HT1080 (cell line): ENCODE results near the gene GRP. TPM values are rescaled to one million over a fixed set of nuclear protein-coding genes. Genes with fewer than 3 reads are reported as not detected.

Source experiments
- DNase-seq: peaks from one replicate; pipeline ENCODE4 v3.0.0-alpha.2; 2015; ENCODE audit warnings: low read depth
- total RNA-seq: library from RNA; depleted of rRNA; stranded (reverse); fragments of >200 nt; shearing (Covaris generic); gene quantifications from 2 replicates; pipeline ENCODE4 v1.2.3, GENCODE V29; 2014

The GRP gene
- total RNA-seq, 1 experiment from 2014 or later, result not detected

DNA sequence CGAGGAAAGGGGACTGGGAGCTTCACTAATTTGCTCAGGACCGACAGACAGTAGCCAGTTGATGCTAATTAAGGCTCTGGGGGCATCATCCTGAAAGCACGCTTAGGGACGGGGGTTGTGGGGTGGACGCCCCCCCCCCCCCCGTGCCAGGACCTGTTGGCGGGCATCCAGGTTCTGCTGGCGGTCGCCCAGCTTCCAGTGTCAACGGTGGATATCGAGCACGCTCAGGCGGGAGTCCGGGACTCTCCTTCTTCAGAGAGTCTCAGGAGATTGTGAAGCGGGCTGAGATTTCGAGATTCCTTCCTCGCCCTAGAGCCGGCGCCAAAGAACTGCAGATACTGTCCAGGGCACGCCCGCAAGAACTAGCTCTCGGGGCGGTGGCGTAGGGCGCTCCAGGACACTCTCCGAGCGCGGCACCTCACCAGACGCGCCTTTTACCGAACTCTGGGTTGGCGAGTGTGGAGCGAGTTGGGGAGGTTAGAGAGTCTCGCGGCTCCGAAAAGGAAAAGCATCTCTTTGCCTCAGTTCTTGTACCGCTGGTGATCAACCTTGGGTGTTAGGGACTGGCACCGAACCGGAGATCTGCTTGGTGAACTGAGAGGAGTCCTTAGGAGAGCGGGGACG lies 47.7 kb downstream of the GRP start:
- DNase-seq, result no peak

GRCh38 chr18:59268127-59268720 lies 48.3 kb downstream of the GRP start:
- DNase-seq, result no peak

- DNase-seq, result no peak
Observed at GRCh38 chr18:59268721-59269562, 49.0 kb downstream of the GRP start.

DNA sequence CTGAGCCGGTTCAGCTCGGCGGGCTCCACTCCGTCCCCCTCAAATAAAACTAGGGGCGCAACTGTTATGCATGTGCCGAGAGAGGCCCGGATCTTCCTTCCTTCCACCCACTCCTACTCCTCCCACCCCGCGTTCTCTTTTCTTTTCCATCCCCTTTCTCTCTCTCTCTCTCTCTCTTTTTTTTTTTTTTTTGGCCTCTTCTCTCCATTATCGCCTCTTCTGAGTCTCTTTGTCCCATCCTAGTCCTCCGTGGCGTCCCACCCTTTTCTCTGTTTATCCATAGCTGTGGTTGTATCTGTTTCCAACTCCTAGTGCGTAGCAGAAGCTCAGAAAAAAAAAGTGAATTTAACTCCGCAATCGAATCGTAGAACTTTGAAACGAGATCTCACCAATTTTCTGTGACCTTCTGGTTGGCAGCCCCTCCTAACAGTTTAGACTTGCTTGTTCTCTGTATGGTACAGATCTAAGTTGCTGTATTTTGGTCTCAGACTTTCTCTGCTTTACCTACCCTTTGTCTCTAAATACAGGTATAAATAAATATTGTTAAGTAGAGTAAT lies 49.7 kb downstream of the GRP start:
- DNase-seq, result no peak

DNA sequence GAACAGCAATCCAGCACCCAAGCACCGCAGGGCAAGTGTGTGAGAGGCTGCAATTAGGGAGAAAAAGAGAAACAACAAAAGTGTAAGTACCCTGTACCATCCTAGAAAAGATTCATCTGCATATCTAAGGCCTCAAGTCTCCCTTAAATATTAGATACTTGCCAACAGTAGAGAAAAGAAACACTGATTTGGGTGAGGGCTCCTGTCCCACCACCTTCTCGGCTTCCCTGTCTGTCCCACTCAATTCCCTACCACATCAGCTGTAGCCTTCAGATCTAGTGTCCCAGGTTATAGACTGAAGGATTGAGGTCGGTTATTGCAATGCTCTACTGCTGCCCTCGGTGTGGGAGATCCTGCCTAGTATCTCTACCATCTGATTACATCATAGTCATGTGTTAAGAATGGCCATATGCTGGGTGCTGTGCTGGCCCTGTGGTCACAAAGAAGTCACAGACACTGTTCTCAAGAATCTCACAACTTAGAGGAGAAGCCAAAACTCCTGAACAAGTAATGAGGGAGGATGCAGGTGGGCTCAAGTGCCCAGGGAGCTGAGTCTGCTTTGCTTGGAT lies 50.8 kb downstream of the GRP start:
- DNase-seq, result no peak

DNA sequence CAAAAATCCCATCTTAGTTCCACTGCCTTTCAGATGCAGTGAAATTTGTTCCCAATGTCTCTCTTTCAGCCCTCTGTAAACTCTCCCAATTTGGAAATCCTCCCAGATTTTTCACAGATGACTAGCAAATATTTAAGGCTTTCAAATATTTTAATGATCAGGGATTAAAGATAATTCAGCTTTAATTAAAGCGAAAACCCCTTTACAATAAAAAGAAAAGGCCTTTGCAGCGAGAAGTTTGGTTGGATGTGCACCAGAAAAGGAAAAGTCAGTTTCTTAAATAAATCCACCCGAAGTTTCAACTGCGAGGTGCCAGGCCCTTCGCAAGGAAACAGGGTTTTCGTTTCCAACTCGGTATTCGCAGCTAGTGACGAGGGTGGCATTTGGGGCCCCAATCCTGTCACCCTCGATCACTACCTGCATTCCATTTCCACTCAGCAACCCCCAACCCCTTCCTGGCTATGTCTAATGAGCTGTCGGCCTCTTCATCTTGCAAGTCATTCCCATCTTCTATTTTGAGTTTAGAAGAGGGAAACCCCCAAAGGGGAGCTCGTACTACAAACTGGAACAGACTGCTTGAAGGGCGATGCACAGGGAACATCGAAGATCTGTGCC lies 51.8 kb downstream of the GRP start:
- no peak for DNase-seq

- DNase-seq, result no peak
Observed at GRCh38 chr18:59272221-59272888, 52.4 kb downstream of the GRP start.

DNA sequence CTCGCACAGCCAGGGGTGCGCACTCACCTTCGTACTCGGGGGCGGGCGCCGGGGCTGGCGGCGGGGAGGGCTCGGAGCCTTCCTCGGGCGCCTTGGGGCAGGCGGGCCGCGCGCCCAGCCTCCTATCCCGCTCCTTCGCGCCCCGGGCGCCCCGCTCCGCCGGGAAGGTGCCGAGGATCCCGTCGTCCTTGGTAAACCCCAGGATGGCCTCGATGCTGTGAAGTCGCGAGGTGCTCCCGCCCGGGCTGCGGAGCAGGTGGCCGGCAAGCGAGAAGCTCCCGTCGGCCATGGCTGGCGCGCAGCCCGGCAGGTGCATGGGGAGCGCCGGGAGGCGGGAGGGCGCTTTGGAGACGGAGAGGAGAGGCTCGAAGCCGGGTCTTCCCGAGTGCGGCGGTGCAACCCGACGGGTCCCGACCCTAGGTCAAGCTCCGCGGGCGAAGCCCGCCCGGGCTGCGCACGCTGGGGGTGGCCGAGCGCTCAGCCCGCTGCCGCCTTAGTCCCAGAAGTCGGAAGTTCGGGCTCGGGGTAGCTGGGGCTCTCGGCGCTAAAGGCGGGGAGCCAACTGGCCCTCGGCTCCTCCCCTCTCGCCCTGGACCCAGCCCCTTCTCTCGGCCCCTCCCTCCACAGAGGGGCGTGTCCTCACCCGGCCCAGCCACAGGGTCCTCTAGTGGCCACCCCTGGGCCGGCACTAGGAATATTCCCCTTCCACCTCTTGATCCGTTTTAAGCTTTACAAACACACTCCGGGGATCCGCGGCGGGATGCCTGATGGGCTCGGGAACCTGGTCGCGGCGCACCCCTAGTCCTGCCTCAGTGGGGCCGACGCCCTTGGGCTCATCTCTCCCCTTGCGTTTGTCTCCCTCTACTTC lies 53.2 kb downstream of the GRP start, which contains the start of gene RAX:
RAX (minus strand) TSS at position 564 of the 868 bp plus-strand sequence; CDS start at position 316, 248 bp downstream.
- DNase-seq, result peak; percentile 21

DNA sequence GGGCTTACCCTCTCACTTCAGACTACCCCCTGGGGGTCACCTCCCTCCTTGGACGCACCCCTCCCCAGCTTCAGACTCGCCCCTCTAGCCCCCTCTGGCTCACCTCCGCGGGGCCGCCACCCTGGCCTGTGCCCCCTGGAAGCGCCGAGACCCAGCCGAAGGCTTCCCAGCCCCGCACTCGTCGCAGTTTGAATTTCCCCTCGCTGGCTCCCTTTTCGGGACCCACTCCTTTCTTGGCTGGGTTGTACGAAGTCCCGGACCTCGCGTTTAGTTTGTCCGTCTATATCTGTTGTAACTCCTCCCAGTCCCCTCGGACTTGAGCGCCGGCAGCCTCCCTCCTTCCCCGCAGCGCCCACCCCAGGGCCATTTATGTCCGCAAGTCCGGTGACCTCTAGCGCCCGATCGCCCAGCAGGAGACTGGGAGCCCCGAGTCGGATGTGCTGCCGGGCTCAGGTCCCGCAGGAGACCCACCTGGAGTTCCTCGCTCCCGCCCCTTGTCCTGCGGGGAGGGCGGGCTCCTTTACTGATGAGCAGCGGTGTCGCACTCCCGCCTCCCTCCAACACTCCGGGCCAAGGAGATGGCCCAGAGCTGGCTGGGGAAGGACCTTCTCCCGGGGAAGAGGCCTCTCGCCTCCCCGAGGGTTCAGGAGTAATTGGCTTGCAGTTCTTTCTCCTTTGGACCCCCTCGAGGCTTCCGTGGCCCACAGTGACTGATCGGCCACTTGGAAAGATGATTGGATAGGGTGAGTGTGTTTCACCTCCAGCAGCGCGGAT lies 54.0 kb downstream of the GRP start:
- DNase-seq, result no peak

- DNase-seq, result no peak
Observed at GRCh38 chr18:59274533-59274928, 54.6 kb downstream of the GRP start.

DNA sequence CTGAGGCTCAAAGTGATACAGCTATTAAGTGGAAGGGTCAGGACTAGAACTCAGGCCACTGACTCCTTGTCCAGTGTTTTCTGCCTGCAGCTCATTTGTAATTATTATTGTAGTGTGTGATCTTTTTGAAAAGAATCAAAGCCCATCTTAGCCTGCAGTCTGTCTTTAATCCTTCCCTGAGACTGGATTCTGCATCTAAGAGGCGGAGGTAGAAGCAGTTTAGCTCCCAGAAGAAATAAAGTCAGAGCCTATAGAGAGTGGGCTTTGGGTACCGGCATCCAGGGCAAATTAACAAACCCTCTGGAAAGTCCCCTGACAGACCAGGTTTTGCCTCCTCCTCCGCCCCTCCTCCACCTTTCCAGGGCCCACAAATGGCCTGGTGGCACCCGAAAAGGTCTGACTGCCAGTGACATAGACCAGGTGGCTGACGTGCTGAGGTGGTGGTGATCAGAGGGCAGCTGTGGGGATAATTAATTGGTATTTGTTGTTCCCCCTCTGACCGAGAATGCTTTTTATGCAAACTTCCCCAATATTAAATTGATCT lies 55.5 kb downstream of the GRP start:
- DNase-seq, result no peak

DNA sequence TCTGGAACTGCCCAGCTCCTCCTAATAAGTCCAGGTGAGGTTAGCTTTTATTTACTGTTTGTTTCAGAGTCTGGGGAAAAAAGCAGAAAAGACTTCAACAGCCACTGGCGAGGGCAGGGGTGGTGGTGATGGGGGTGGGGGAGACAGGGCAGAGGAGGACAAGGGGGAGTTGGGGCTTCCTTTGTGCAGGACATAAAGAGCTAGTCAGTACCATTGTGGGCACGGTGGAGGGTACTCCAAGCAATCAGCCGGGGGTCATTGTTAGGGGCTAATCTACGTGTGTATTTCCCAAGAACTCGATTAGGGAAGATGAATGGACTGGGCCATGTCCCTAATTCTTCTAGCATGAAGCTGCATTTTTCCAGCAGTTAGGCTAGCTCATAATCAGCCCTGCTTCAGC lies 56.1 kb downstream of the GRP start:
- DNase-seq, result no peak

DNA sequence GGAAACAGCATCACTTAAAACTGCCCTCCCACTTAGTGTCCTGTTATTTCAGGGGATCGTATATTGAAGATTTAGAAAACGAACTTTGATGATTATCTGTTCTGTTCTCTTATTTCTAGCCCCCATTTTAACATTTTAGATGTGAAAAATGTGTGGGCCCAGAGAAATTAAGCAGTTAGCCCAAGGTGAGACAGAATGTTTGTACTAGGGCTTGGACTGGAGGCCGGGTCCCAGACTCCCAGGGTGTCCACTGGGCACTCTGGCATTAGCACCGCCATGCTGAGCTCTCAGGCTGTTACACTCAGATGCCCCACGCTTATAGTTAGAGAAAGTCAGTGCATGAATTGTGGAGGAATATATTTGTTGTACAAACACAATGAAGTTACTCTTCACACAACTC lies 58.8 kb downstream of the GRP start:
- DNase-seq, result no peak

GRCh38 chr18:59279193-59279592 lies 59.2 kb downstream of the GRP start:
- no peak for DNase-seq

DNA sequence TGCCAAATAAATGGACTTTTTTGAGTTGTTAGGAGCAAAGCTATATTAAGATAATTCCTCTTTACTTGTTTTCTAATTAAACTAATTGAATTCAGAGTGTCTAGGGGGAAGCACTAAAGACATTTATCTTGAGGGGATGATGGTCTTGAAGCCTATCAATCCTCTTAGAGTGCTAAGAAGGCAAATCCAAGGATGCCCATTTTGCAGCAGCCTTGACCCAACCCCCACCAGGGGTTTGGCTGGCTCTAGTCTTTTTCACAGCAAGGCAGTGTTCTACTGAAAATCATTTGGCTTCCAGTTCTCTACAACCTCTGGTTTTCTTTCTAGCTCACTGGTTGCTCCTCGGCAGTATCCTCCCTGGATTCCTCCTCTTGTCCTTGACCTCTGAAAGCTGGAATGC lies 59.8 kb downstream of the GRP start:
- no peak for DNase-seq
